ENCODE results near the gene SMIM35. TPM values are rescaled to one million over a fixed set of nuclear protein-coding genes. Genes with fewer than 3 reads are reported as not detected.

The SMIM35 gene
- total RNA-seq, 1 donor from 2014 or later, result not detected

- TF ChIP-seq, protein P1, sequence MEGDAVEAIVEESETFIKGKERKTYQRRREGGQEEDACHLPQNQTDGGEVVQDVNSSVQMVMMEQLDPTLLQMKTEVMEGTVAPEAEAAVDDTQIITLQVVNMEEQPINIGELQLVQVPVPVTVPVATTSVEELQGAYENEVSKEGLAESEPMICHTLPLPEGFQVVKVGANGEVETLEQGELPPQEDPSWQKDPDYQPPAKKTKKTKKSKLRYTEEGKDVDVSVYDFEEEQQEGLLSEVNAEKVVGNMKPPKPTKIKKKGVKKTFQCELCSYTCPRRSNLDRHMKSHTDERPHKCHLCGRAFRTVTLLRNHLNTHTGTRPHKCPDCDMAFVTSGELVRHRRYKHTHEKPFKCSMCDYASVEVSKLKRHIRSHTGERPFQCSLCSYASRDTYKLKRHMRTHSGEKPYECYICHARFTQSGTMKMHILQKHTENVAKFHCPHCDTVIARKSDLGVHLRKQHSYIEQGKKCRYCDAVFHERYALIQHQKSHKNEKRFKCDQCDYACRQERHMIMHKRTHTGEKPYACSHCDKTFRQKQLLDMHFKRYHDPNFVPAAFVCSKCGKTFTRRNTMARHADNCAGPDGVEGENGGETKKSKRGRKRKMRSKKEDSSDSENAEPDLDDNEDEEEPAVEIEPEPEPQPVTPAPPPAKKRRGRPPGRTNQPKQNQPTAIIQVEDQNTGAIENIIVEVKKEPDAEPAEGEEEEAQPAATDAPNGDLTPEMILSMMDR (IDR thresholded peaks at IDR 0.05; ENCODE audit: partially characterized antibody, unreplicated experiment), result no peak
- Mint-ChIP-seq H3K27me3 (ENCODE audit: unreplicated experiment) (peaks cover 2% of the 10 kb centered on the region), H3K36me3 (ENCODE audit: unreplicated experiment) (peaks cover 5% of the 10 kb centered on the region), H3K4me1 (ENCODE audit: low read depth, unreplicated experiment) (no peaks in the 10 kb centered on the region), H3K27ac (ENCODE audit: unreplicated experiment) (no peak overlapping the region), H3K4me3 (ENCODE audit: unreplicated experiment) (no peak overlapping the region), H3K9me3 (ENCODE audit: unreplicated experiment) (peaks cover 5% of the 10 kb centered on the region)
- no peak for DNase-seq
Observed at GRCh38 chr11:118051611-118052461, 34.9 kb downstream of the SMIM35 start.

- Mint-ChIP-seq H3K36me3 (ENCODE audit: unreplicated experiment) (peaks cover 5% of the 10 kb centered on the region), H3K4me3 (ENCODE audit: unreplicated experiment) (no peak overlapping the region), H3K4me1 (ENCODE audit: low read depth, unreplicated experiment) (no peaks in the 10 kb centered on the region), H3K27me3 (ENCODE audit: unreplicated experiment) (peaks cover 2% of the 10 kb centered on the region), H3K27ac (ENCODE audit: unreplicated experiment) (no peak overlapping the region), H3K9me3 (ENCODE audit: unreplicated experiment) (peaks cover 2% of the 10 kb centered on the region)
- TF ChIP-seq, protein P1 (IDR thresholded peaks at IDR 0.05; ENCODE audit: partially characterized antibody, unreplicated experiment), result no peak
- DNase-seq, result no peak
Observed at GRCh38 chr11:118051136-118051610, 35.6 kb downstream of the SMIM35 start.

DNA sequence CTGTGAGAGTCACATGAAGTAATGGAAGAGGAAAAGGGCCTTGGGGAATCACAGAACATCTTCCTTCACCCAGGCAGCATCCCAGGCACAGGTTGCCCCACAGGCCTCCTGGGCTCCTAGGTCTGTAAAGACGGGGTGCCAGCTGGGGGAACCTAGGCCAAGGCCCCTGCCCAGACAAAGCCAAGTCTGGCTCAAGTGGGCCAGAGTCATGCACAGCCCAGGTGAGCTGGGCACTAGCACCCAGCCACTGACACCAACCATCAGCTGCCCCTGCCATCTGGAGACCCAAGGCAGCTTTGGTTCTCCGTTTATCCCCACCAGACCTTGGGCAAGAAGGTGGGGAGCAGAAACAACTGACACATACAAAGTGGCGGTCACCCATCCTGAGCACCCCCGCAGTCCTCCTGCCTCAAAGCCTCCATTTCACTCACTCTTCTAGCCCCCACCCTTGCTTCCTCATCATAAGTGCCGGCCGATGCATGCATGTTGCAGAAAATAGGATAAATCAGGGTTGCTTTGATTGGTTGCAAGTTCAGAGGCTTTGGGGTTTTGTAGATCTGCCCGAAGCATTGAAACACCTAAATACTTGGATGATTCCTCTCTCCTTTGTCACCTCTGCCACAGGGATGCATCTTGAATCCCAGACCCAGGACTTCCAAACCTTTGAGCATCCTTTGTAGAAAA, 36.4 kb downstream of the SMIM35 start:
- Mint-ChIP-seq H3K27me3 (ENCODE audit: unreplicated experiment) (peaks cover 2% of the 10 kb centered on the region), H3K36me3 (ENCODE audit: unreplicated experiment) (no peaks in the 10 kb centered on the region), H3K9me3 (ENCODE audit: unreplicated experiment) (no peaks in the 10 kb centered on the region), H3K4me1 (ENCODE audit: low read depth, unreplicated experiment) (no peaks in the 10 kb centered on the region), H3K27ac (ENCODE audit: unreplicated experiment) (no peak overlapping the region), H3K4me3 (ENCODE audit: unreplicated experiment) (no peak overlapping the region)
- TF ChIP-seq, protein P1 (IDR thresholded peaks at IDR 0.05; ENCODE audit: partially characterized antibody, unreplicated experiment), result no peak
- DNase-seq, result no peak

DNA sequence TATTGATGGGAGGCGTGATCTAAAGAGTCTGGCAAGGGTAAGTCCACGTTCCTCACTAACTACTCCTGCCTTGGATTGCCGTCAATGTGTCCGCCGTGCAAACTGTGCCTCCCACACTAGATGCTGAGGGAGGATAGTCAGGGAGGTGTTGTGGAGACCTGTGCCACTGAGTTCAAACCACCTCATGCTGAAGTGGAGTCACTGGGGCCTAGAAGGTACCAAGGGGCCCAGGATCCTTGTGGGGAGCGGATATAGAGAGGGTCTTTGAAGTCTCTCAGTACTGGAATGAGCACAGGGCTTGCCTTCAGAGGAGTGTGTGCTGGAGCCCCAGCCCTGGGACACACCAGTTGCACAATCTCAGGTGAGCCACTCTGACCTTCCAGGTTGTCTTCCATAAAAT, 37.0 kb downstream of the SMIM35 start:
- no peaks in the 10 kb centered on the region for H3K36me3 Mint-ChIP-seq (ENCODE audit: unreplicated experiment)
- no peaks in the 10 kb centered on the region for H3K9me3 Mint-ChIP-seq (ENCODE audit: unreplicated experiment)
- no peak overlapping the region for H3K27ac Mint-ChIP-seq (ENCODE audit: unreplicated experiment)
- TF ChIP-seq, protein P1 (IDR thresholded peaks at IDR 0.05; ENCODE audit: partially characterized antibody, unreplicated experiment), result no peak
- H3K4me1 Mint-ChIP-seq (ENCODE audit: low read depth, unreplicated experiment), result no peaks in the 10 kb centered on the region
- no peak for DNase-seq
- H3K27me3 Mint-ChIP-seq (ENCODE audit: unreplicated experiment), result peaks cover 2% of the 10 kb centered on the region
- H3K4me3 Mint-ChIP-seq (ENCODE audit: unreplicated experiment), result no peak overlapping the region

All from glutamatergic neuron (in vitro differentiated cells).